Measurements from ENCODE around the gene ASTN2. TPM values are rescaled to one million over a fixed set of nuclear protein-coding genes. Genes with fewer than 3 reads are reported as not detected.

ASTN2 gene
- polyA plus RNA-seq, 1 donor from 2014 or later: 6.8 TPM

DNA sequence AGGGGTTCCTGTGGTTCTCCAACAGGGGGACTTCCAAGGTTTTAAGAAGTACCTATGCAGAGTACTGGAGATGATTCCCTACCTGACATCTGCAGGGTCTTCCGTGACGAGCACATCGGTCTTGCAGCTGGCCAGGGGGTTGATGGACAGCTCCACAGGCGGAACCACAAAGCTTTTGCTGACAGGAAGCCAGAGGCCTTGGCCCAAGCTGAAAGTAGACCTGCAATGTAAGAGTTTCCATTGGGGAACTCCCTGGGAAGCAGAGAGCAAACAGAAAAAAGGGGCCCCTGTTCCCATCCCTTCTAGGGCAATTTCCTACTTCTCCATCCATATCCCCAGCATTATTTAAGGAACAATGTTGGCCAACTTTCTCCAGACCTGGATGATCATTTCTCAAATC is 439.7 kb downstream of the ASTN2 start:
- Histone ChIP-seq H4K20me1 (ENCODE audit: insufficient read depth) (no peaks in the 10 kb centered on the region), H3K27me3 (ENCODE audit: insufficient read depth, low read depth, low read length) (no peaks in the 10 kb centered on the region), H3K9me3 (ENCODE audit: low read length) (no peaks in the 10 kb centered on the region), H3K27ac (ENCODE audit: low read length) (no peak overlapping the region), H3K4me3 (ENCODE audit: low read length) (no peak overlapping the region), H3F3A (ENCODE audit: insufficient read depth, low read length, poor library complexity, severe bottlenecking) (no peaks in the 10 kb centered on the region), H3K9me2 (ENCODE audit: insufficient read depth, low read length) (no peaks in the 10 kb centered on the region), H2AFZ (ENCODE audit: low read depth, low read length) (no peak overlapping the region), H3K79me2 (replicated peaks; ENCODE audit: insufficient read depth, low read length) (no peaks in the 10 kb centered on the region), H3K36me3 (ENCODE audit: insufficient read depth, low read length) (no peaks in the 10 kb centered on the region), H3K4me2 (ENCODE audit: low read length) (no peak overlapping the region), H3K9ac (ENCODE audit: low read length) (no peak overlapping the region)
- TF ChIP-seq SMC3 (conservative IDR thresholded peaks at IDR 0.05; ENCODE audit: poor library complexity): no peak
- no peak for TF ChIP-seq MXI1 (conservative IDR thresholded peaks at IDR 0.05; ENCODE audit: poor library complexity, severe bottlenecking)
- TF ChIP-seq RAD21 (conservative IDR thresholded peaks at IDR 0.05): no peak
- TF ChIP-seq, protein P1, sequence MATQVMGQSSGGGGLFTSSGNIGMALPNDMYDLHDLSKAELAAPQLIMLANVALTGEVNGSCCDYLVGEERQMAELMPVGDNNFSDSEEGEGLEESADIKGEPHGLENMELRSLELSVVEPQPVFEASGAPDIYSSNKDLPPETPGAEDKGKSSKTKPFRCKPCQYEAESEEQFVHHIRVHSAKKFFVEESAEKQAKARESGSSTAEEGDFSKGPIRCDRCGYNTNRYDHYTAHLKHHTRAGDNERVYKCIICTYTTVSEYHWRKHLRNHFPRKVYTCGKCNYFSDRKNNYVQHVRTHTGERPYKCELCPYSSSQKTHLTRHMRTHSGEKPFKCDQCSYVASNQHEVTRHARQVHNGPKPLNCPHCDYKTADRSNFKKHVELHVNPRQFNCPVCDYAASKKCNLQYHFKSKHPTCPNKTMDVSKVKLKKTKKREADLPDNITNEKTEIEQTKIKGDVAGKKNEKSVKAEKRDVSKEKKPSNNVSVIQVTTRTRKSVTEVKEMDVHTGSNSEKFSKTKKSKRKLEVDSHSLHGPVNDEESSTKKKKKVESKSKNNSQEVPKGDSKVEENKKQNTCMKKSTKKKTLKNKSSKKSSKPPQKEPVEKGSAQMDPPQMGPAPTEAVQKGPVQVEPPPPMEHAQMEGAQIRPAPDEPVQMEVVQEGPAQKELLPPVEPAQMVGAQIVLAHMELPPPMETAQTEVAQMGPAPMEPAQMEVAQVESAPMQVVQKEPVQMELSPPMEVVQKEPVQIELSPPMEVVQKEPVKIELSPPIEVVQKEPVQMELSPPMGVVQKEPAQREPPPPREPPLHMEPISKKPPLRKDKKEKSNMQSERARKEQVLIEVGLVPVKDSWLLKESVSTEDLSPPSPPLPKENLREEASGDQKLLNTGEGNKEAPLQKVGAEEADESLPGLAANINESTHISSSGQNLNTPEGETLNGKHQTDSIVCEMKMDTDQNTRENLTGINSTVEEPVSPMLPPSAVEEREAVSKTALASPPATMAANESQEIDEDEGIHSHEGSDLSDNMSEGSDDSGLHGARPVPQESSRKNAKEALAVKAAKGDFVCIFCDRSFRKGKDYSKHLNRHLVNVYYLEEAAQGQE (IDR thresholded peaks at IDR 0.05; ENCODE audit: borderline replicate concordance): no peak
- TF ChIP-seq POLR2AphosphoS5 (IDR thresholded peaks at IDR 0.05): no peak

DNA sequence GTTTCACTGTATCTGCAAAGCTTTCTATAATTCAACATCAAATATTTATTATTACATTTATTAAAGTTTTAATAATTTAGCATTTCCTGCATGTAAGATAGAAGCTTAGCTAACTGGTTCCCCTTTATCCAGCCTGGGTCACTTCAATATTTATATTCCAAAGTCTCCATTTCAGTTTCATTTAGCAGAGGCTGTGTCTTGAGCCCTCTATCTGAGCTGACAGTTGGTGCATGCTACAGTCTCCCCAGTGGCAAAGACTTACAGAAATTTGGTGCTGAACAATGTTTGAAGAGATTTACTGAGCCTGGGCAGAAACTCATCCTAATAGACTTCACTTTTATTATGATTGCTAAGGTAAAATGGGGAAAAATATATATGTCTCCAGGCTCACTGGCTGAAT is 448.7 kb downstream of the ASTN2 start:
- TF ChIP-seq POLR2AphosphoS5 (IDR thresholded peaks at IDR 0.05): no peak
- no peak for TF ChIP-seq TAF1 (IDR thresholded peaks at IDR 0.05; ENCODE audit: low read depth)
- no peak for TF ChIP-seq MXI1 (conservative IDR thresholded peaks at IDR 0.05; ENCODE audit: poor library complexity, severe bottlenecking)
- TF ChIP-seq EP300 (conservative IDR thresholded peaks at IDR 0.05; ENCODE audit: poor library complexity, severe bottlenecking): no peak
- no peak for TF ChIP-seq SMC3 (conservative IDR thresholded peaks at IDR 0.05; ENCODE audit: poor library complexity)
- TF ChIP-seq EZH2 (IDR thresholded peaks at IDR 0.05; ENCODE audit: borderline replicate concordance, insufficient read depth, low read length, poor library complexity, severe bottlenecking): no peak
- no peak overlapping the region for H2AFZ ChIP-seq (ENCODE audit: low read depth, low read length)

DNA sequence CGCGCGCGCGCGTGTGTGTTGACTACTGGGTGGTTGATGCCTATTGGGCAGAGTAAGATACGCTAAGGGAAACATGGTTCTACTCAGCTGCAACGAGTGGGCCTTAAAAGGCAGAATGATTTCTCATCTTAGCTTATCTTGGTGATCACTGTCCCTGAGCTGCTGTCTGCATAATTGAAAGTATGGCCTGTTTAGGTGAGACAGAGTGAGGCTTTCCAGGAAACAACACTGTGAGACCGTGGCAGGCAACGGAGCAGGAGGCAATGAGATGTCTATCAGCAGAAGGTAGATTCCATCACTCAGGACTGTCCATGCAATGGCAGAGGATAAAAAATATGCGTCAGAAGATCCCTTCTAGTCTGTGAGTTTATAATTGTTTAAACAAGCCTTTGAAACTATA is 450.6 kb downstream of the ASTN2 start:
- no peaks in the 10 kb centered on the region for H3K79me2 ChIP-seq (replicated peaks; ENCODE audit: insufficient read depth, low read length)
- no peaks in the 10 kb centered on the region for H3K27me3 ChIP-seq (ENCODE audit: insufficient read depth, low read depth, low read length)
- no peak overlapping the region for H3K9ac ChIP-seq (ENCODE audit: low read length)
- H3K4me2 ChIP-seq (ENCODE audit: low read length): no peak overlapping the region
- no peaks in the 10 kb centered on the region for H3K9me2 ChIP-seq (ENCODE audit: insufficient read depth, low read length)
- no peaks in the 10 kb centered on the region for H3K9me3 ChIP-seq (ENCODE audit: low read length)
- no peak overlapping the region for H3K4me3 ChIP-seq (ENCODE audit: low read length)
- H3K27ac ChIP-seq (ENCODE audit: low read length): no peak overlapping the region
- H3K36me3 ChIP-seq (ENCODE audit: insufficient read depth, low read length): no peaks in the 10 kb centered on the region
- TF ChIP-seq, protein P2, sequence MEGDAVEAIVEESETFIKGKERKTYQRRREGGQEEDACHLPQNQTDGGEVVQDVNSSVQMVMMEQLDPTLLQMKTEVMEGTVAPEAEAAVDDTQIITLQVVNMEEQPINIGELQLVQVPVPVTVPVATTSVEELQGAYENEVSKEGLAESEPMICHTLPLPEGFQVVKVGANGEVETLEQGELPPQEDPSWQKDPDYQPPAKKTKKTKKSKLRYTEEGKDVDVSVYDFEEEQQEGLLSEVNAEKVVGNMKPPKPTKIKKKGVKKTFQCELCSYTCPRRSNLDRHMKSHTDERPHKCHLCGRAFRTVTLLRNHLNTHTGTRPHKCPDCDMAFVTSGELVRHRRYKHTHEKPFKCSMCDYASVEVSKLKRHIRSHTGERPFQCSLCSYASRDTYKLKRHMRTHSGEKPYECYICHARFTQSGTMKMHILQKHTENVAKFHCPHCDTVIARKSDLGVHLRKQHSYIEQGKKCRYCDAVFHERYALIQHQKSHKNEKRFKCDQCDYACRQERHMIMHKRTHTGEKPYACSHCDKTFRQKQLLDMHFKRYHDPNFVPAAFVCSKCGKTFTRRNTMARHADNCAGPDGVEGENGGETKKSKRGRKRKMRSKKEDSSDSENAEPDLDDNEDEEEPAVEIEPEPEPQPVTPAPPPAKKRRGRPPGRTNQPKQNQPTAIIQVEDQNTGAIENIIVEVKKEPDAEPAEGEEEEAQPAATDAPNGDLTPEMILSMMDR (IDR thresholded peaks at IDR 0.05; ENCODE audit: poor library complexity, severe bottlenecking): no peak
- no peak for TF ChIP-seq POLR2AphosphoS5 (IDR thresholded peaks at IDR 0.05)
- TF ChIP-seq EP300 (conservative IDR thresholded peaks at IDR 0.05; ENCODE audit: poor library complexity, severe bottlenecking): no peak
- no peak for TF ChIP-seq MXI1 (conservative IDR thresholded peaks at IDR 0.05; ENCODE audit: poor library complexity, severe bottlenecking)
- TF ChIP-seq, protein P1 (IDR thresholded peaks at IDR 0.05; ENCODE audit: borderline replicate concordance): no peak
- no peak for TF ChIP-seq EZH2 (IDR thresholded peaks at IDR 0.05; ENCODE audit: borderline replicate concordance, insufficient read depth, low read length, poor library complexity, severe bottlenecking)
- TF ChIP-seq RAD21 (conservative IDR thresholded peaks at IDR 0.05): no peak
- no peak for TF ChIP-seq TAF1 (IDR thresholded peaks at IDR 0.05; ENCODE audit: low read depth)
- no peaks in the 10 kb centered on the region for H4K20me1 ChIP-seq (ENCODE audit: insufficient read depth)
- no peaks in the 10 kb centered on the region for H3F3A ChIP-seq (ENCODE audit: insufficient read depth, low read length, poor library complexity, severe bottlenecking)
- H2AFZ ChIP-seq (ENCODE audit: low read depth, low read length): no peak overlapping the region

More for the DNA sequence above, 448.7 kb downstream of the ASTN2 start:
- Histone ChIP-seq H3K36me3 (ENCODE audit: insufficient read depth, low read length) (no peaks in the 10 kb centered on the region), H3K9me2 (ENCODE audit: insufficient read depth, low read length) (no peaks in the 10 kb centered on the region), H3K9me3 (ENCODE audit: low read length) (no peaks in the 10 kb centered on the region), H3K9ac (ENCODE audit: low read length) (no peak overlapping the region), H3F3A (ENCODE audit: insufficient read depth, low read length, poor library complexity, severe bottlenecking) (no peaks in the 10 kb centered on the region), H3K4me2 (ENCODE audit: low read length) (no peak overlapping the region), H3K4me3 (ENCODE audit: low read length) (no peak overlapping the region), H3K27me3 (ENCODE audit: insufficient read depth, low read depth, low read length) (no peaks in the 10 kb centered on the region), H4K20me1 (ENCODE audit: insufficient read depth) (no peaks in the 10 kb centered on the region), H3K79me2 (replicated peaks; ENCODE audit: insufficient read depth, low read length) (no peaks in the 10 kb centered on the region), H3K27ac (ENCODE audit: low read length) (no peak overlapping the region)
